Urinary bladder (tissue), 4 donors: ENCODE data around the gene ACOT8. TPM values are rescaled to one million over a fixed set of nuclear protein-coding genes. Genes with fewer than 3 reads are reported as not detected.
"Not testable (repeated sequence)": the region's sequence is repeated elsewhere in the genome, so short reads cannot be mapped to it uniquely, and the experiment has no call there.

Source experiments
- DNase-seq: peaks from one replicate; pipeline ENCODE4 v3.0.0-alpha.2; 2015; ENCODE audit errors: extremely low spot score
- H3K27ac ChIP-seq: one replicate; pipeline ENCODE4 v1.5.1; 2013; ENCODE audit warnings: low read depth, mild to moderate bottlenecking, moderate library complexity
- H3K36me3 ChIP-seq: one replicate; pipeline ENCODE4 v1.6.1; 2013; ENCODE audit warnings: mild to moderate bottlenecking, moderate library complexity; ENCODE audit not compliant: insufficient read depth
- H3K4me1 ChIP-seq: one replicate; pipeline ENCODE4 v1.6.1; 2013; ENCODE audit warnings: mild to moderate bottlenecking, moderate library complexity; ENCODE audit not compliant: insufficient read depth
- H3K4me3 ChIP-seq: one replicate; pipeline ENCODE4 v1.5.1; 2013; ENCODE audit warnings: low read depth, low read length
- WGBS: extraction: QIAGEN DNeasy Blood & Tissue Kit; methylation state at CpG from one replicate; pipeline ENCODE4 v1.1.7; 2013; 5-methylcytosine and 5-hydroxymethylcytosine counted together
- polyA plus RNA-seq: library from polyadenylated mRNA; stranded (reverse); fragments of 200-250 nt; gene quantifications from one replicate; pipeline ENCODE4 v1.2.3, GENCODE V29; 2013
- total RNA-seq: library from RNA; depleted of rRNA; stranded (reverse); fragments of >200 nt; gene quantifications from one replicate; pipeline ENCODE4 v1.2.3, GENCODE V29; 2014
- donor health status: healthy with polysubstance abuse.
- donor health status: healthy.

Gene ACOT8
- 13.1 TPM for total RNA-seq
- polyA plus RNA-seq, result 29.5 TPM

DNA sequence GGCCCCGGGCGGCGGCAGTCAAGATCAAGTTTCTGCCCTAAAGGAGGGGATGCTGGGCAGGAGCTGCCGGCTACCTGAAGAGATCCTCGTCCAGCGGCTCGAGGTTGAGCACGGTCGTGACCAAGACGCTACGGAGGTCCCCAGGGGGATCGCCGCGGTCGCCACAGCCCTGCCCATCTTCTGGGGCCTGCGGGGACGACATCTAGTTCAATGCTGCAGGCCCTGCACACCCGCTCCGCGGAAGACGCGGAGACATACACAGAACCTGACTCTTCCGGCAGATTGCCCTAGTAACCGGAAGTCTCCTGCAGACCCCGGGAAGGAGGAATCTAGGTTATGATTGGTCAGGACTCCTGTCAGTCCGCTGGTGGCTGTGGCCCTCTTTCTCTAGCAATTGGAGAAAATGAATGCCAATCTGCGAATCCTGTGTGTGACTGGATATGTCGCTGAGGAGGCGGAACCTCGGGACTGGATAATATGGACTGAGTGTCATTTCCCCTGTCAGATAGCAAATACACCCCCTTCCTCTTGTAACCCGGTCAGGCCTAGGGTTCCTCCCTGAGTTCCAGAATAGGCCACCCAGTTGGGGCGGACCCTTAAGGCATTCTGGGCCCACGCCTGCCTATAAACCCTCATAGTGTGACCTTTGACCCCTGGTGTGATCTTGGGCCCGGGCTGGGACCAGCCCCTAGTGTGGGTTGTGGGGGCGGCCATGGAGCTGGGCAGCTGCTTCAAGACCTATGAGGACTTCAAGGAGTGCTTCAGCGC, at the start of gene ACOT8, which contains the start of gene ZSWIM3:
Gene ACOT8, minus strand, starts transcription at position 279 of the 768 bp plus-strand sequence. Its CDS starts 77 bp downstream, at position 202.
Gene ZSWIM3, plus strand, starts transcription at position 501 of the 768 bp plus-strand sequence. Its CDS starts 212 bp downstream, at position 713.
- under 1% methylated on average over 36 of the region's 36 CpGs for WGBS
- Histone ChIP-seq H3K36me3 (no peaks in the 10 kb centered on the region), H3K27ac (peak within 1 kb of the TSS; percentile 68), H3K4me3 (peak within 1 kb of the TSS; percentile 91), H3K4me1 (peaks cover 3% of the 10 kb centered on the region)
- DNase-seq, result peak; percentile 100

DNA sequence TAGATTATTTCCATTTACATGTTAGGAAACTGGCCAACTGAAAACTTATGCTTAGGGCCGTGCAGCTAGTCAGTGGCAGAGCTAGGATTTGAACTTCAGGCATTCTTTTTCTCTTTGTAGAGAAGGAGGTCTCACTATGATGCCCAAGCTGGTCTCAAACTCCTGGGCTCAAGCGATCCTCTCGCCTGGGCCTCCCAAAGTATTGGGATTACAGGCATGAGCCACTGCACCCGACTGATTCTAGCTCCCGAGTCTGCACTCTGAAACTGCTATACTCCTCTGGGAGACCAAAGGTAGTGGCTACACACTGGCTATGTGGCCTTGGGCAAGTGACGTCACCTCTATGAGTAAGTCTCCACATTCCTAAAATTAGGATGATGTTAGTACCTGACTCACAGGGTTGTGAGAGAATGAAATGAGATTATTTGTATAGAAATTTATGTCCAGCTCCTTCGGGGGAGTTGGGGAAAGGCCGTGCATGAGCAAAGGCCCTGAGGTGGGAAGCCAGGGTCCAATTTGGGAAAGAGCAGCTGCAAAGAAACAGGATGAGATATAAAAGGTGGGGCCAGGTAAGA, 48.4 kb upstream of the ACOT8 start:
- no peak overlapping the region for H3K27ac ChIP-seq
- H3K4me3 ChIP-seq, result no peak overlapping the region
- no peaks in the 10 kb centered on the region for H3K4me1 ChIP-seq
- H3K36me3 ChIP-seq, result no peaks in the 10 kb centered on the region
- WGBS, result 89% methylated on average over 8 of the region's 8 CpGs
- no peak for DNase-seq

DNA sequence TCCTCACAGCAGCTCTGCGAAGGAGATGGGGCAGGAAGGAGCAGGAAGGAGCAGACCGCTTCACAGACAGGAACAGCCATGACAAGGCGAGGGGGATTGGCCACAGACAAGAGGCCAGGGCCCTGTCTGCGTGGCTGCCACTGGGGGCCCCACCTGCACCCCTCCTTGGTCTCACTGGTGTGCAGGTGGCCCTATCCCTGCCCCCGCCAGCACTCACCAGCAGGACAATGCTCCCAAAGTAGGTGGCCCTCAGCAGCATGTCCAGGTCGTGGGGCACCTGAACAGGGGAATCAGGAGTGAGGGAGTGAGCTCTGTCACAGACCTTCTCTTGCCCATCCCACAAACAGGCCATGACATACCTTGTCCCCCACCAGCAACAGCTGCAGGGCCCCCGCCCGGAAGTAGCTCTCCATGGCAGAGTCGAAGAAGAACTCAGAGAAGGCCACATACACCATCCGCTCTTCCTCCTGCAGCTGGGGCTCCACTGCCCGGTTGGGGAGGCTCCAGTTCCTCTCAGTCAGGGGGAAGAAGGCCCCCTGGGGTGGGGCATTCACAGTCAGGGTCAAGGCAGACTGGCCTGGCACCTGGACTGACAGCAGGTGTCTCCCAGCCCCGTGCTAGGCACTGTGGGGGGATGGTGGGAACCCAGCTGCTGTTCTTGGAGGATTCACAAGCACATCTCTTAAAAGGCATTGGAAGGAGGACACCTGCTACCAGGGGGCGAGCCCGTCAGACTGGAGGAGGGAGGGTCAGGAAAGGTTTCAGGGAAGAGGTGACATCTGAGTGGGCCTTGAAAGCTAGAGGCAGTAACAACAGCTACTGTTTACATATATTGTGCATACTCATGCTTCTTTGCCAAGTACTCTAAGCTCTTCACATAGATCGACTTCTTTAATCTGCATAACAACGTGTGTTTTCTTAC, 47.7 kb upstream of the ACOT8 start:
- Histone ChIP-seq H3K27ac (no peak overlapping the region), H3K4me3 (no peak overlapping the region), H3K4me1 (no peaks in the 10 kb centered on the region), H3K36me3 (no peaks in the 10 kb centered on the region)
- no peak for DNase-seq
- 83% methylated on average over 16 of the region's 16 CpGs for WGBS

DNA sequence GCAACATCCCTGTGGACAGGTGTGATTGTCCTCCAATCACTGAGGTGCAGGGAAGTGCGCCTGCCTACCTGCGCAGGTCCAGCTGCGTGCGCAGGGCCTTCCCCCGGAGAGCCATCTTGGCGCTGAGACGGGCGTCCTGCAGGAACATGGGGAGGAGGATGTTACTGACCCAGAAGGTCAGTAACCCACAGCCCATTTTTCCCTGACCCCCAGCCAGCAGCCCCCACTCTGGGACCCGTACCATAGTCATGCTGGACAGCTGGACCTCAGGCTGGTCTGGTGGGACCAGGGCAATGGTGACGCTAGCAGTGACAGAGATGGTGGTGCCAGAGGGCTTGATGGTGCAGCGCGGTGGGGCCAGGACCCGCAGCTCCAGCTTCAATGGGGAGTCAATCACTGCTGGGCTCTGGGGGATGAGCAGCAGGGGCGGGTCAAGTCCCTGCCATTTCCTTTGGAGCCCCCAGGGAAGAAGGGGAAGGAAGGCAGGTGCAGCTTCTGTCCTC, 45.1 kb upstream of the ACOT8 start:
- 93% methylated on average over 14 of the region's 14 CpGs for WGBS
- no peak overlapping the region for H3K27ac ChIP-seq
- no peak for DNase-seq
- no peaks in the 10 kb centered on the region for H3K4me1 ChIP-seq
- peaks cover 3% of the 10 kb centered on the region for H3K36me3 ChIP-seq
- H3K4me3 ChIP-seq, result no peak overlapping the region

DNA sequence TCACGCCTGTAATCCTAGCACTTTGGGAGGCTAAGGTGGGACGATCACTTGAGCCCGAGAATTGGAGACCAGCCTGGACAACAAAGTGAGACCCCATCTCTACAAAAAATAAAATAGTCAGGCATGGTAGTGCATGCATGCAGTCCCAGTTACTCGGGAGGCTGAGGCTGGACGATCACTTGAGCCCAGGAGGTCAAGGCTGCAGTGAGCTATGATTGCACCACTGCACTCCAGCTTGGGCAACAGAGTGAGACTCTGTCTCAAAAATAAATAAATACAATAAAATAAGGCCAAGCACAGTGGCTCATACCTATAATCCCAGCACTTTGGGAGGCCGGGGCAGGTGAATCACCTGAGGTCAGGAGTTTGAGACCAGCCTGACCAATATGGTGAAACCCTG, 44.1 kb upstream of the ACOT8 start:
- DNase-seq, H3K4me1 ChIP-seq, H3K27ac ChIP-seq, H3K4me3 ChIP-seq, H3K36me3 ChIP-seq: not testable (repeated sequence)
- 96% methylated on average over 6 of the region's 6 CpGs for WGBS

DNA sequence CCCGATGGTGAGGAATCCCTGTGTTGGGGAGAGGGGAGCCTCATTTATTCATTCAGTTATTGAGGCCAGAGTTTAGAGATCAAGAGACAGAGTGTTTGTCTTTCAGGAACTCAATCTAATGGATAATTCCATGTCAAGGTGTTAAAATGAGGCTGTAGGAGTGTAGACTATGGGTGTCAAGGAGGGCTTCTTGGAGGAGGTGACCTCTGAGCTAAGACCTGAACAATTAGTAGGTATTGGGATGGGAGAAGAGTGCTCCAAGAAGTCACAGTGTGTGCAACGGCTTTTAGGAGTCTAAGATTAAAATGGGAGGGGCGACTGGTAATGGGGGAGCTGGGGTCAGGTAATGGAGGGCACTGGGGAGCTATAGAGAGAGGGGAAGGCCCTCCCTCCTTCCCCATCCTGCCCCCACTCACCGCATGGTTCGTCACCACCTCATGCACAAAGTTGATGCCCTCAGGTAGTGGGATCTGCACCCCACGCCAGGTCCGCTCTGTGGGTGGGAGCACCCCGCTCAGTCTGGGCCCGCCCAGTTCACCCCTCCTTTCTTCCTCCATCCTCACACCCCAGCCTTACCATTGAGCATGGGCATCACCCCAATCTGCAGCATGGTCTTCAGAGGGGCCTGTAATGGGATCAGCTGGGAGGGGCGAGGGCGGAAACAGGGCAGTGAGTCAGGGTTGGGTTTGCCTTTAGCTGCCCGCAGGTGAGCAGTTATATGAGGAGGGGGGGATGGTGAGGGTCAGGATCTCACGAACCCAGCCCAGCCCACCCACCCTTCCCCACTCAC, 42.0 kb upstream of the ACOT8 start:
- 87% methylated on average over 13 of the region's 13 CpGs for WGBS
- no peaks in the 10 kb centered on the region for H3K4me1 ChIP-seq
- no peak overlapping the region for H3K4me3 ChIP-seq
- DNase-seq, result no peak
- H3K36me3 ChIP-seq, result peaks cover 4% of the 10 kb centered on the region
- H3K27ac ChIP-seq, result no peak overlapping the region

DNA sequence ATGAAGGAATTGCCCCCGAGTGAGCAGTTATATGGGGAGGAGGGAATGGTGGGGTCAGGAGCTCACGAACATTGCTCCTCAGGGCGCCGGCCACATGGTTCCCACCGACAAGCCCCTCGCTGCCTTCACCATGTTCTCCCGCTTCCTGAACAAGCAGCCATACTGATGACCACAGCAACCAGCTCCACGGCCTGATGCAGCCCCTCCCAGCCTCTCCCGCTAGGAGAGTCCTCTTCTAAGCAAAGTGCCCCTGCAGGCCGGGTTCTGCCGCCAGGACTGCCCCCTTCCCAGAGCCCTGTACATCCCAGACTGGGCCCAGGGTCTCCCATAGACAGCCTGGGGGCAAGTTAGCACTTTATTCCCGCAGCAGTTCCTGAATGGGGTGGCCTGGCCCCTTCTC, 41.1 kb upstream of the ACOT8 start:
- Histone ChIP-seq H3K36me3 (peaks cover 4% of the 10 kb centered on the region), H3K4me1 (no peaks in the 10 kb centered on the region), H3K27ac (no peak overlapping the region), H3K4me3 (no peak overlapping the region)
- DNase-seq, result no peak
- WGBS, result 82% methylated on average over 12 of the region's 12 CpGs

DNA sequence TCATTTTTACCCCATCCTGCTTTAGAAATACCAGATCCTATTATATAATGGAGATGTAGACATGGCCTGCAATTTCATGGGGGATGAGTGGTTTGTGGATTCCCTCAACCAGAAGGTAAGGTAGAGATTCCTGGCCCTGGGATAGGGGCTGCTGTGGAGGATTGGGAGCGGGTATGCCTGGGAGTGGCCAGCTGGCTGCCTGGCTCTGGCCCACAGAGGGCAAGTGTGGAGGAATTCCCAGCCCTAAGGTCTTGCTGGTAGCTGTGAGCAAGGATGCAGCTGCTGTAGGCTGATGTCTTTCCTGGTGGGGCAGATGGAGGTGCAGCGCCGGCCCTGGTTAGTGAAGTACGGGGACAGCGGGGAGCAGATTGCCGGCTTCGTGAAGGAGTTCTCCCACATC, 40.5 kb upstream of the ACOT8 start:
- Histone ChIP-seq H3K27ac (no peak overlapping the region), H3K36me3 (peaks cover 4% of the 10 kb centered on the region), H3K4me1 (no peaks in the 10 kb centered on the region), H3K4me3 (no peak overlapping the region)
- WGBS, result 95% methylated on average over 7 of the region's 7 CpGs
- no peak for DNase-seq

DNA sequence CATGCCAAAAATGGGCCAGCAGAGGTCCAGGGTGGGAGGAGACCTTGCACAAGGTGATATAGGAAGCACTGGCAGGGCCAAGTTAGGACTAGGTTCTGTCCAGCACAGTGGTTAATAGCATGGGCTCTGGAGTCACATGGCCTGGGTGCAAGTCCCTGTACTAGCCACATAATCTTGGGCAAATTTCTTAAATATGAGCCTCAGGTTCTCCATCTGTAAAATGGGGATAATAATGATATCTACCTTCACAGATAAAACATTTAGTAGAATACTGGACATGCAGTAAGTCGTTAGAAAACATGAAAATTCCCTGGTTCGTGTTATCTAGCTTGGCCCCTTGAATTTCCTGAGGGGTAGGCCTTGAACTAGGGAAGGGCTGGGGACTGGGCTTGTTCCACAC, 40.1 kb upstream of the ACOT8 start:
- Histone ChIP-seq H3K27ac (no peak overlapping the region), H3K4me3 (no peak overlapping the region), H3K36me3 (peaks cover 4% of the 10 kb centered on the region), H3K4me1 (no peaks in the 10 kb centered on the region)
- no peak for DNase-seq
- WGBS, result 84% methylated on average over 2 of the region's 2 CpGs

DNA sequence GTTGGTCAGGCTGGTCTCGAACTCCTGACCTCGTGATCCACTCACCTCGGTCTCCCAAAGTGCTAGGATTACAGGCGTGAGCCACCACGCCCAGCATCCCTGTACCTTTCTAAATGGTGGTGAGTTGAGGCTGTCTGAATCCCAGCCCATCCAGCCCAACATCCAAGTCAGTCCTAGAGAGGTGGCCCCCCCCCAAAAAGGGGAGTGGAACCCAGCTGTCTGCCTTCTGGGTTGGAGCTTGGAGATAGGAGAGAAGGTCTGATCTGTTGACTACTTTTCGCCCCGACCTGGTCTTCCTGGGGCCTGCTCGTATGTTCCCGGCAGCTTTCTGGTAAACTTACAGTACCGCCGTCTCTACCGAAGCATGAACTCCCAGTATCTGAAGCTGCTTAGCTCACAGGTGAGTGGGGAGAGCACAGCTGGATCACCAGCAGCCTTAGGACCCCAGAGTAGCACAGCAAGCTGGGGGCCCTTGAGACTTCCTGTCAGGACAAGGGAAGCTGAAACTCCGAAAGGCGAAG, 39.5 kb upstream of the ACOT8 start:
- DNase-seq, result no peak
- 92% methylated on average over 14 of the region's 14 CpGs for WGBS
- Histone ChIP-seq H3K27ac (no peak overlapping the region), H3K36me3 (peaks cover 4% of the 10 kb centered on the region), H3K4me3 (no peak overlapping the region), H3K4me1 (no peaks in the 10 kb centered on the region)

DNA sequence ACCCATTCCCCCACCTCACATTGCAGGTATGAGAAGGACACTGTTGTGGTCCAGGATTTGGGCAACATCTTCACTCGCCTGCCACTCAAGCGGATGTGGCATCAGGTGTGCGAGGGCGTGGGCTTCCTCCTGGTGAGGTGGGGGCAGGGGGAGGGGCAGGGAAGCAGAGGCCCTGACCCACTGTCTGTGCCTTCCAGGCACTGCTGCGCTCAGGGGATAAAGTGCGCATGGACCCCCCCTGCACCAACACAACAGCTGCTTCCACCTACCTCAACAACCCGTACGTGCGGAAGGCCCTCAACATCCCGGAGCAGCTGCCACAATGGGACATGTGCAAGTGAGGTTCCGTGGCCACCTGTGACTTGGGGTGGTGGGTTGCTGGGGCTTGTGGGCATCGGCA, 37.6 kb upstream of the ACOT8 start:
- 78% methylated on average over 12 of the region's 12 CpGs for WGBS
- Histone ChIP-seq H3K27ac (no peak overlapping the region), H3K4me1 (no peaks in the 10 kb centered on the region), H3K4me3 (no peak overlapping the region), H3K36me3 (peaks cover 4% of the 10 kb centered on the region)
- DNase-seq, result no peak

DNA sequence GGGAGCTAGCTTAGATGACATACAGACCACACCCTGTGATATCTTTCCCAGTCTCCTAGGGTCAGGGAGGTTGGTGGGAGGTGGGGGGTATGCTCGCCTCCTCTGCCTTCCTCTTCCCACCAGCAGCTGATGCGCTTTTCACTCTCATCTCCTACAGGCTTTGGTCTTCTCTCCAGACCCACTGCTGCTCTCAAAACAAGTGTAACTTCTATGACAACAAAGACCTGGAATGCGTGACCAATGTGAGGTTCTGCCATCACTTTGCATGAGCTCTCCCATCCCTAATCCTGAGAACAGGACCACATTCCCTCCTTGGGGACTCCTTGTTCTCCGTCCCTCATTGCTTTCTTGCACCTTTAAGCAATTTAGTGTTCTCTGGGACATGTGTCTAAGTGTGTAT, 36.6 kb upstream of the ACOT8 start:
- peaks cover 4% of the 10 kb centered on the region for H3K36me3 ChIP-seq
- H3K27ac ChIP-seq, result no peak overlapping the region
- no peak overlapping the region for H3K4me3 ChIP-seq
- 93% methylated on average over 4 of the region's 4 CpGs for WGBS
- no peaks in the 10 kb centered on the region for H3K4me1 ChIP-seq
- DNase-seq, result no peak
